Spleen (tissue), 11 donors: Measurements from ENCODE around the gene LDLRAD4. TPM values are rescaled to one million over a fixed set of nuclear protein-coding genes. Genes with fewer than 3 reads are reported as not detected.

Experiments
- DNase-seq: peaks from one replicate; pipeline ENCODE4 v3.0.0-alpha.2; 2020
- H3K27ac ChIP-seq, 8 donors: fragments of 200-600 bp; sonication (generic) in 7 of 8; 1 replicate in 4 of 8; 2 replicates in 4 of 8; pipeline versions ENCODE4 v1.5.0 to v1.8.0; 2016 to 2021; ENCODE audit warnings: inconsistent platforms in 4 of 8, mild to moderate bottlenecking in 4 of 8, moderate library complexity in 1 of 8
- H3K27me3 ChIP-seq, 7 donors: fragments of 200-600 bp; sonication (generic) in 6 of 7; replicated peaks in 1 of 7; 1 replicate in 4 of 7; 2 replicates in 3 of 7; pipeline versions ENCODE4 v1.5.0 to v1.8.0; 2016 to 2021; ENCODE audit warnings: inconsistent platforms in 3 of 7, mild to moderate bottlenecking in 1 of 7
- H3K36me3 ChIP-seq, 6 donors: fragments of 200-600 bp; sonication (generic) in 5 of 6; 1 replicate in 4 of 6; 2 replicates in 2 of 6; pipeline versions ENCODE4 v1.5.0 to v1.8.0; 2016 to 2021; ENCODE audit warnings: inconsistent platforms in 2 of 6
- H3K4me1 ChIP-seq, 6 donors: fragments of 200-600 bp; sonication (generic) in 5 of 6; 1 replicate in 3 of 6; 2 replicates in 3 of 6; pipeline versions ENCODE4 v1.5.0 to v1.8.0; 2016 to 2021; ENCODE audit warnings: inconsistent platforms in 3 of 6
- H3K4me3 ChIP-seq, 8 donors: fragments of 200-600 bp; sonication (generic) in 7 of 8; 1 replicate in 4 of 8; 2 replicates in 4 of 8; pipeline versions ENCODE4 v1.5.0 to v1.8.0; 2016 to 2021; ENCODE audit warnings: inconsistent platforms in 4 of 8, mild to moderate bottlenecking in 4 of 8, moderate library complexity in 2 of 8
- H3K9me3 ChIP-seq, 8 donors: fragments of 200-600 bp; sonication (generic) in 7 of 8; 1 replicate in 4 of 8; 2 replicates in 4 of 8; pipeline versions ENCODE4 v1.5.0 to v1.8.0; 2016 to 2021; ENCODE audit warnings: inconsistent platforms in 4 of 8
- POLR2A ChIP-seq, 3 donors: fragments of 450-650 bp; IDR thresholded peaks; one replicate each; pipeline ENCODE4 v1.5.1; 2017; ENCODE audit warnings: antibody characterized with exemption in 3 of 3, mild to moderate bottlenecking in 1 of 3
- POLR2AphosphoS5 ChIP-seq, 3 donors: sonication (generic); formaldehyde crosslinking; IDR thresholded peaks; one replicate each; pipeline ENCODE4 v1.5.1; 2017; ENCODE audit warnings: antibody characterized with exemption in 3 of 3
- WGBS, 5 donors: extraction: QIAGEN DNeasy Blood & Tissue Kit in 3 of 5; methylation state at CpG; one replicate each; pipeline versions ENCODE4 v1.1.5 to v1.1.7; 2013 to 2018; 5-methylcytosine and 5-hydroxymethylcytosine counted together
- intact Hi-C: fragments of 100-400 bp; cut with DNase I; formaldehyde crosslinking; loops from one replicate; pipeline ENCODE4 v1.15.0; 2023; ENCODE audit warnings: low total_unique reads
- polyA plus RNA-seq, 3 donors: library from polyadenylated mRNA; stranded (reverse); fragments of 200-250 nt; gene quantifications; one replicate each; pipeline ENCODE4 v1.2.1, GENCODE V29; 2013
- total RNA-seq, 7 donors: library from RNA; depleted of rRNA in 3 of 7; stranded (reverse); fragments of >200 nt in 3 of 7; fragmentation: NEBNext Ultra II Directional in 4 of 7; extraction: Animal tissue kit (Norgen Biotek cat#: 25700) in 4 of 7; gene quantifications; one replicate each; pipeline versions ENCODE4 v1.1.0 to v1.2.1, GENCODE V29; 2016 to 2021
- TF ChIP-seq, protein P1 (sequence below), 11 experiments: fragments of 200-600 bp in 7 of 11; fragments of 450-650 bp in 4 of 11; sonication (generic) in 4 of 11; IDR thresholded peaks in 8 of 11; conservative IDR thresholded peaks in 3 of 11; 1 replicate in 7 of 11; 2 replicates in 4 of 11; pipeline versions ENCODE4 v1.4.0 to v1.8.0; 2016 to 2021; ENCODE audit warnings: antibody characterized with exemption in 11 of 11, inconsistent platforms in 4 of 11, mild to moderate bottlenecking in 1 of 11
- donor health status: healthy with polysubstance abuse.
- donor health status: DM: no; HTN: no; CAD: no; lungs with moderate emphysema.
- donor health status: DM: no; HTN: no; CAD: no.
- donor health status: Bipolar disorder and iron deficiency.
- donor health status: healthy.
- donor health status: DM: no; HTN: no; CAD: no.
- donor health status: DM: yes; HTN: yes; CAD: no.

Gene LDLRAD4
- total and polyA plus RNA-seq, 10 donors = 4.5 to 80.8 (median 46.4) TPM

GRCh38 chr18:13570216-13570615 is 351.7 kb downstream of the LDLRAD4 start:
- 80 to 88% (median 84%) methylated on average over 9 to 17 of the region's 17 CpGs for WGBS, 5 donors
- H3K4me1 ChIP-seq = peaks cover 0 to 57% (median 32%) of the 10 kb centered on the region in 6 donors
- no peak overlapping the region for H3K4me3 ChIP-seq
- H3K27me3 ChIP-seq = no peaks in the 10 kb centered on the region
- peak overlapping the region in 1 of 8 donors; percentile 88 for H3K27ac ChIP-seq
- H3K9me3 ChIP-seq = no peaks in the 10 kb centered on the region
- no peak for DNase-seq
- no peaks in the 10 kb centered on the region for H3K36me3 ChIP-seq
- intact Hi-C loops = no loop called here
- TF ChIP-seq, protein P1, sequence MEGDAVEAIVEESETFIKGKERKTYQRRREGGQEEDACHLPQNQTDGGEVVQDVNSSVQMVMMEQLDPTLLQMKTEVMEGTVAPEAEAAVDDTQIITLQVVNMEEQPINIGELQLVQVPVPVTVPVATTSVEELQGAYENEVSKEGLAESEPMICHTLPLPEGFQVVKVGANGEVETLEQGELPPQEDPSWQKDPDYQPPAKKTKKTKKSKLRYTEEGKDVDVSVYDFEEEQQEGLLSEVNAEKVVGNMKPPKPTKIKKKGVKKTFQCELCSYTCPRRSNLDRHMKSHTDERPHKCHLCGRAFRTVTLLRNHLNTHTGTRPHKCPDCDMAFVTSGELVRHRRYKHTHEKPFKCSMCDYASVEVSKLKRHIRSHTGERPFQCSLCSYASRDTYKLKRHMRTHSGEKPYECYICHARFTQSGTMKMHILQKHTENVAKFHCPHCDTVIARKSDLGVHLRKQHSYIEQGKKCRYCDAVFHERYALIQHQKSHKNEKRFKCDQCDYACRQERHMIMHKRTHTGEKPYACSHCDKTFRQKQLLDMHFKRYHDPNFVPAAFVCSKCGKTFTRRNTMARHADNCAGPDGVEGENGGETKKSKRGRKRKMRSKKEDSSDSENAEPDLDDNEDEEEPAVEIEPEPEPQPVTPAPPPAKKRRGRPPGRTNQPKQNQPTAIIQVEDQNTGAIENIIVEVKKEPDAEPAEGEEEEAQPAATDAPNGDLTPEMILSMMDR (IDR thresholded peaks at IDR 0.05 in 8 of 11, conservative IDR thresholded peaks at IDR 0.05 in 3 of 11) = no peak
- TF ChIP-seq POLR2A (IDR thresholded peaks at IDR 0.05) (no peak), POLR2AphosphoS5 (IDR thresholded peaks at IDR 0.05) (no peak)

GRCh38 chr18:13570856-13571495 is 352.4 kb downstream of the LDLRAD4 start:
- Histone ChIP-seq H3K4me1 (peaks cover 0 to 49% (median 28%) of the 10 kb centered on the region in 6 donors), H3K27ac (no peak overlapping the region), H3K4me3 (no peak overlapping the region), H3K36me3 (no peaks in the 10 kb centered on the region), H3K27me3 (no peaks in the 10 kb centered on the region), H3K9me3 (no peaks in the 10 kb centered on the region)
- WGBS, 5 donors = 84 to 97% (median 86%) methylated on average over 7 of the region's 7 CpGs
- DNase-seq = no peak
- TF ChIP-seq, protein P1 (IDR thresholded peaks at IDR 0.05 in 8 of 11, conservative IDR thresholded peaks at IDR 0.05 in 3 of 11) = no peak
- TF ChIP-seq POLR2AphosphoS5 (IDR thresholded peaks at IDR 0.05) (no peak), POLR2A (IDR thresholded peaks at IDR 0.05) (no peak)
- intact Hi-C loops = no loop called here

DNA sequence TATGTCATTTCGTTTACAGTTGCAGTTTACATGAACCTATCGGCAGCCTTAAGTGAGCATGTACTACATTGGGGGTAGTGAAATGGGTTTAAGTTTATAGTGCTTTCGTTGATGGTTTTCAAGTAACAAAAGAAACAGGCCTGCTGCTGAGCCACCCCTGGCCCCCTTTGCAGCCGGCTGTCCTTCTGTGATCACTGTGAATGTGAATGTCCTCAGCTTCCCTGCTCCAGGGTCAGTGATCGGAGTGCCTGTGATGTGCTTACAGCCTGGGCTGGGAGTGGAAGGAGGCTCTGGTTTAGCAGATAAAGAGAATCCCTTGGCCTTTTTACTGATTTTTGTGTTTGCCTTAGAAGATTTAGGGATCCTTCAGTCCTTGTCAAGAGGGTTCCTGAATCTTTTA is 353.6 kb downstream of the LDLRAD4 start:
- H3K27me3 ChIP-seq = no peaks in the 10 kb centered on the region
- WGBS, 5 donors = 93 to 98% (median 96%) methylated on average over 5 of the region's 5 CpGs
- intact Hi-C loops = no loop called here
- no peak overlapping the region for H3K4me3 ChIP-seq
- no peak overlapping the region for H3K27ac ChIP-seq
- no peaks in the 10 kb centered on the region for H3K36me3 ChIP-seq
- TF ChIP-seq POLR2A (IDR thresholded peaks at IDR 0.05) = no peak
- TF ChIP-seq, protein P1 (IDR thresholded peaks at IDR 0.05 in 8 of 11, conservative IDR thresholded peaks at IDR 0.05 in 3 of 11) = no peak
- no peak for DNase-seq
- H3K4me1 ChIP-seq = peaks cover 0 to 46% (median 24%) of the 10 kb centered on the region in 6 donors
- H3K9me3 ChIP-seq = no peaks in the 10 kb centered on the region

DNA sequence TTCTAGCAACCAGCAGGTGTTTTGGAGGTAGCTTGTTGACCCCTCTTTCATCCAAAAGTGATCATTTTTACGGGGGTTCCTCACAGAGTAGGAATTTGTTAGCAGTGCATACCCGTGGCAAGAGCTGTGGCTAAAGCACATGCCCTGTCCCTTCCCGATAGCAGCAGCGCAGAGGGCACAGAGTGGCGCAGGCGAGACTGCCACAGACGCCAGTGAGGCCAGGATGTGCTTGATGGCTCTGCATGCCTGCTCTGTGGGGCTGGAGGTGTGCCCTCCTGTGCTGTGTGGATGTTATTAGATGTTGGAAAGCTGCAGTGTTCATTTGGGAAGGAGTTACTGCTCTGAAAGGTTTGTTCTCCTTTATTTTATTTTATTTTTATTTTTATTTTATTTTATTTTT is 354.2 kb downstream of the LDLRAD4 start:
- DNase-seq = no peak
- Histone ChIP-seq H3K27me3 (no peaks in the 10 kb centered on the region), H3K9me3 (no peaks in the 10 kb centered on the region), H3K27ac (no peak overlapping the region), H3K36me3 (no peaks in the 10 kb centered on the region), H3K4me3 (no peak overlapping the region), H3K4me1 (peaks cover 0 to 46% (median 27%) of the 10 kb centered on the region in 6 donors)
- intact Hi-C loops = no loop called here
- 93 to 98% (median 95%) methylated on average over 7 of the region's 7 CpGs for WGBS, 5 donors
- TF ChIP-seq, protein P1 (IDR thresholded peaks at IDR 0.05 in 8 of 11, conservative IDR thresholded peaks at IDR 0.05 in 3 of 11) = no peak
- TF ChIP-seq POLR2AphosphoS5 (IDR thresholded peaks at IDR 0.05) (no peak), POLR2A (IDR thresholded peaks at IDR 0.05) (no peak)
